T-helper 1 cell treated with Interleukin-12 subunit alpha and Interleukin-12 subunit beta and Interleukin-4 antibody, amounts not matched to agents 30 ng/mL and 1 ng/mL, for 36 hours (primary cell): ENCODE data around the gene MARK2. TPM values are rescaled to one million over a fixed set of nuclear protein-coding genes. Genes with fewer than 3 reads are reported as not detected.

ENCODE experiments used
- intact Hi-C: fragments of 100-400 bp; cut with micrococcal nuclease; formaldehyde crosslinking; loops from one replicate; pipeline ENCODE4 v1.15.1; 2024
- total RNA-seq: library from RNA; stranded (reverse); gene quantifications from 2 replicates; pipeline ENCODE4 v1.2.3, GENCODE V29; 2022

MARK2 gene
- total RNA-seq, 1 donor from 2014 or later, result 65.9 TPM

DNA sequence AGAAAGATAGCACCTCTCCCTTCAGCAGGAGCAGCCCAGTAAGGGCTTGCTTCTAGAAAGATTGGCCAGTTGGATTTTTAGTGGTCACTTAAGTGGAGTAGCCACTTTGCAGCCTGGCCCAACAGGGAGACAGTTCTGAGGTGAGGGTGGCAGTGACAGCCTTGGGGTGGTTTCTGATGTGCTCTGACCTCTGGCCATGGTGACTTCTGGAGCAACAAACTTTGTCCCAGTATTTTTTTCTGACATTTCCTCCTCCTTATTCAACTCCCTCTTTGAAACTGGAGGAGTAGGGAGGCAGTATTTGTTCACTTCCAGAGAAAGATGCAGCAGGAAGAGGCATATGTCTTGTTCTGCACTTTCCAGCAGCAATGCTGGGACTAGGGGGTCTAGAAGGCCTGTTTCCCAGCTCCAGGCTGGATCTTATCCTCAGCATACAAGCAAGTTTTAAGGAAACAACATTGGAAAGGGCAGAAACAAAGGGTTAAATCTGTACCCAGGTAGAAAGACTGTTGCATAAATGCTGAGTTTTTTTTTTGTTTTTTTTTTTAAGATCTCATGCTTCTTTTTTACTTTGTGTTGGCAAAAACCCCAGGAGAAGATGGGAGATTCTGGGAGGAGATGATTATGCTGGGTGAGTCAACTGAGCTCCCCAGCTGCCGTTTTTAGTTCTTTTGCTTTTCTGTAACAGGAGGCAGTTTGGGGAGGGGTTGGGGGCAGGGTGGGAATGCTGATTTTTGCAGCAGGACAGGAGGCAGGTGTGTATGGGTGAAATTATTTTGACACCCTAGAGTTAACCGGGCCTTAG lies 40.9 kb downstream of the MARK2 start:
- intact Hi-C loops, result no loop called here

- intact Hi-C loops, result no loop called here
These were observed 41.5 kb downstream of the MARK2 start for GRCh38 chr11:63880403-63880790.

GRCh38 chr11:63882555-63883242 lies 43.8 kb downstream of the MARK2 start:
- intact Hi-C loops, result no loop called here

- intact Hi-C loops, result no loop called here
These were observed 44.9 kb downstream of the MARK2 start for GRCh38 chr11:63883791-63884190.

DNA sequence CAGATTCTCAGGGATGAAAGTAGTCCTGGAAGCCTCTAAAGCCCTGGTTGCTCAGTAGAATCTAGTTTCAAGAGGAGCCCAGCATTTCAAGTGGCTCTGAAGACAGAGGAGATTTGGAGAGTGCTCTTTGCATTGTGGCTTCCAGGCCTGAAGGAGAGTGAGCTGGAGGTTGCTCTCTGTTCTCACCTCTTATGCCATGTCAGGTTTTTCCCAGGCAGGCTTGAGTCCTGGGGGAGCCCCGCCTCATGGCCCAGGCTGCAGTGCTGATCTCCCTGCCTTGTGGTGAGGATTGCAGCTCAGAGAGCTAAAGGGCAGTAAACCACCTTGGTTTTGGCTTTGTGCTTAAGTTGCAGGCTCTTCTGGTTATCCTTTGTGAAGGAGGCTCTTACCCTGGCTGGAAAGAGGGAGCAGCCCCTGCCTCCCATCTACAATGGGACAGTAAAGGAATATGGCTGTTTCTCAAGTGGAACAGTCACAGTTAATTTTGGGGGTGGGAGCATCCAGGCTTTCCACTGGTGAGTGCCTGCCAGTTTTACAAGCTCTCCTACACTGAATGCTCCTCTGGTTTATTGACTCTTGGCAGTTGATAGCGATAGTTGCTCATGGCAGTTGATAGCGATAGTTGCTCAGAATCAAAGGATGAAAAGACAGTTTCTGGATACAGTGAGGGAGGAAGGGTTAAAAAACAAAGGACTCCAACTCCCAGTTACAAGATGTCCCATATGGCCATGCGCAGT lies 45.5 kb downstream of the MARK2 start:
- intact Hi-C loops, result no loop called here

GRCh38 chr11:63887386-63887999 lies 48.6 kb downstream of the MARK2 start:
- intact Hi-C loops, result no loop called here

- intact Hi-C loops, result loop anchor here (1.0 to 2.0 kb wide), 6 partner anchors 22 to 86 kb away; partner anchors contain the start of gene COX8A
These were observed 49.5 kb downstream of the MARK2 start for GRCh38 chr11:63888170-63889086.

DNA sequence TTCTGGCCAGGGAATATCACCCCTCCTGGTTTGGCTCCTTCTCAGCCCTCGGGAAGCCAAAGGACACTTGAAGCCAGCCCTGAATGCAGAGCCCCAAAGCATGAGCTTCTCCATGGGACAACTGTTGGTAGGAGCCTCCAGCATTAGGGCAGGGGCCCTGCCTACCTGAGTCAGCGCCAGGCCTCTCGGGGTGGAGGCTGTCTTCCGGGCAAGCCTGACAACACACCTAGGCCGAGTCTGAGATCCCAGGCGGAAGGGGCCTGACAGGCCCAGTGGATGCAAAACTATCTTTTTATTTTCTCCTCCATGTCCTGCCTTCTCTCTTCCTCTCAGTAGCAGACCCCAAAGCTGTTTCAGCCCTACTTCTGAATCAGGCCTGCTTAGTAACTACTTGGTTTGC lies 50.4 kb downstream of the MARK2 start:
- intact Hi-C loops, result loop anchor here (2.0 kb wide), 1 partner anchor 75 kb away; no protein-coding TSS in a partner anchor

DNA sequence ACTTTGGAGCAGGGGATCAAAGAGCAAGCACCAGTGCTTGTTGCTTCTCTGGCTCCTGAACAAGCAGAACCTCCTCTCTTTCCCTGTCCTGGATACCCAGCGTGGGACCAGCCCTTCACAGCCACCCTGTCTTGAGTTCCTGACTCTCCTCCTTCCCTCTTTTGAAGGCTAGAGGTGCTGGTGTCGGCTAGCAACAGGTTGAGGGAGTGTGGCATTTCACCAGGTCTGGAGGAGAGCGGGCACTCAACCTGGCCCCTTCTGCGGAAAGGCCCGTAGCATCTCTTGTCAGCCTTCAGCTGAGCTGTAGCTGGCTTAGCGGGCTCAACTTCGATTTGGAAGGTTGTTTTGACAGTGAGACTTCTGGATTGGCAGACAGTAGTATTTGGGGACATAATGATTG lies 51.5 kb downstream of the MARK2 start:
- intact Hi-C loops, result no loop called here

- intact Hi-C loops, result no loop called here
These were observed 53.3 kb downstream of the MARK2 start for GRCh38 chr11:63892228-63892627.

DNA sequence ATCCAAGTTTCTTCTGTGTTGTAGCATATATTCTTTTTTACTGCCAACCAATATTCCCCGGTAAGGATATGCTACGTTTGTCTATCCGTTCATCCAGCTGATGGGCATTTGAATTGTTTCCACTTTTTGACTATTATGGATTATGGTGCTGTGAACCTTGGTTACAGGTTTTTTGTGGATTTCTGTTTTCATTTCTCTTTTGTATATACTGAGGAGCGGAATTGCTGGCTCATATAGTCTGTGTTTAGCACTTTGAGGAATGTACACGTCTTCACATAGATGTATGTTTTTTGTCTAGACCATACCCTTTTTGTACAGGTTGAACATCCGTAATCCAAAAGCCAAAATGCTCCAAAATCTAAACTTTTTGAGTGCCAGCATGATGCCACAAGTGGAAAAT lies 54.4 kb downstream of the MARK2 start:
- intact Hi-C loops, result no loop called here

DNA sequence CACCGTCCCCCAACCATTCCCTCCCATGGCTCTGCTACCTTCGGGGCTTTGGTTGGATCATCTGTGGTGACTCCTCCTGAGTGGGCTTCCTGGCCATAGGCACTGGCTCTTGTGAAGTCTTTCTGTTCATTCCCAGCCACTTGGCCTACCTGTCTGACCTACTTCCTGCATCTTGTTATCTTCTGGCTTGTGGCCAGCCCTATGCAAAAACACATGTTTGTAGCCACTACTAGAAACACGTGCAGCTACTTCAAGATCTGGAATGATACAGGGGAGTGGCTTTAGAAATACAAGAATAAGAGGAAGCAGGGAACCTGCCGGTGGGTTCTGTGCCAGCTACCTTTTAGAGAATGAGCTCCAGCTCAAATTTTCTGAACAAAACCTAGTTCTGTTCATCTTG lies 57.2 kb downstream of the MARK2 start:
- intact Hi-C loops, result no loop called here

GRCh38 chr11:63897459-63898146 lies 58.7 kb downstream of the MARK2 start:
- intact Hi-C loops, result no loop called here

DNA sequence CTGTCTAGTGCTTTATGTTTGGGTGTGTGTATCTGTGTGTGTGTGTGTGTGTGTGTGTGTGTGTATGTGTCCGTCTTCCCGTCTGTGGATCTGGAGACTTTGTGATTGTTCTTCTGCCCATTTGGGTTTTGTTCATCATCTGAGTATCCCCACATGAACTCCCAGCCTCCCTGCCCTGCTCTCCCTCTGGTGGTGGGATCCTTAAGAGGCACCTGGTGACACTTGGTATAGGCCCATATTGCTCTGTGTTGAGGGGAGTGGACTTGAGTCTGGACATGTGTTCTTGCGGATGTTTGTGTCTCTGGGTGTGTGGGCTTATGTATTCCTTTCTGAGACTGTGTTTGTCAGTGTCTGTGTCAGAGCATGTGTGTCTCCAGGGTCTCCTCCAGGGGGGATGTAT lies 62.8 kb downstream of the MARK2 start:
- intact Hi-C loops, result loop anchor here (1.0 kb wide), 1 partner anchor 64 kb away; no protein-coding TSS in a partner anchor

DNA sequence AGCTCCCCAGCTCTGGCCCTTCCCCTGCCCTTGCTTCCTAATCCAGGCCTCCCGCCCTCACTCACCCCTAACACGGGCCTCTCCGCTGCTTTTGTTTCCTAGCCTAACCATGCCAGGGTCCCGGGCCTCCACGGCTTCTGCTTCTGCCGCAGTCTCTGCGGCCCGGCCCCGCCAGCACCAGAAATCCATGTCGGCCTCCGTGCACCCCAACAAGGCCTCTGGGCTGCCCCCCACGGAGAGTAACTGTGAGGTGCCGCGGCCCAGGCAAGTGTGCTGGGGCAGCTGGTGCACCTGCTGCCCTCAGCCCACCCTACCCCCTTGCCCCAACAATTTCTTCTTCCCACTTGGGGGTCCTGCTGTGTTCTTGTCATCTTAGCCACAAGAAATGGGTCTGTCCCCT lies 65.0 kb downstream of the MARK2 start:
- intact Hi-C loops, result no loop called here

- intact Hi-C loops, result no loop called here
These were observed 65.8 kb downstream of the MARK2 start for GRCh38 chr11:63904743-63905142.

GRCh38 chr11:63905179-63905578 lies 66.3 kb downstream of the MARK2 start:
- intact Hi-C loops, result no loop called here

- intact Hi-C loops, result loop anchor here (1.0 kb wide), 1 partner anchor 69 kb away; no protein-coding TSS in a partner anchor
These were observed 67.2 kb downstream of the MARK2 start for GRCh38 chr11:63906087-63906486.

GRCh38 chr11:63906585-63906984 lies 67.7 kb downstream of the MARK2 start:
- intact Hi-C loops, result loop anchor here (1.0 kb wide), 1 partner anchor 69 kb away; no protein-coding TSS in a partner anchor

- intact Hi-C loops, result no loop called here
These were observed 68.2 kb downstream of the MARK2 start for GRCh38 chr11:63907063-63907462.
